GM23338 (cell line): ENCODE results near the gene COL4A2. TPM values are rescaled to one million over a fixed set of nuclear protein-coding genes. Genes with fewer than 3 reads are reported as not detected.

ENCODE experiments used
- ATAC-seq: fragments of 200-7000 bp; cut with Tn5 transposase; 3 replicates; pipeline ENCODE4 v1.9.1; 2020
- DNase-seq: peaks from one replicate; pipeline ENCODE4 v3.0.0-alpha.2; 2015; ENCODE audit warnings: low spot score
- H2AFZ ChIP-seq: fragments of 200-600 bp; sonication (generic); 2 replicates; pipeline ENCODE4 v1.8.0; 2016; ENCODE audit warnings: antibody characterized with exemption, mild to moderate bottlenecking, moderate library complexity
- H3F3A ChIP-seq: fragments of 200-600 bp; sonication (generic); replicated peaks from 2 replicates; pipeline ENCODE4 v1.8.0; 2017; ENCODE audit warnings: antibody characterized with exemption, mixed run types, low read depth
- H3K27ac ChIP-seq: fragments of 200-600 bp; sonication (generic); 2 replicates; pipeline ENCODE4 v1.6.1; 2016; ENCODE audit warnings: low read depth
- H3K27me3 ChIP-seq: fragments of 200-600 bp; sonication (generic); 2 replicates; pipeline ENCODE4 v1.8.0; 2016; ENCODE audit warnings: mild to moderate bottlenecking, mixed run types, moderate library complexity; ENCODE audit not compliant: insufficient read depth
- H3K36me3 ChIP-seq: fragments of 200-600 bp; sonication (generic); 2 replicates; pipeline ENCODE4 v1.8.0; 2016; ENCODE audit warnings: mild to moderate bottlenecking; ENCODE audit not compliant: insufficient read depth
- H3K4me1 ChIP-seq: fragments of 200-600 bp; sonication (generic); 2 replicates; pipeline ENCODE4 v1.8.0; 2016; ENCODE audit warnings: mild to moderate bottlenecking, moderate library complexity; ENCODE audit not compliant: insufficient read depth
- H3K4me2 ChIP-seq: fragments of 200-600 bp; sonication (generic); 2 replicates; pipeline ENCODE4 v1.7.1; 2017; ENCODE audit warnings: mixed run types
- H3K4me3 ChIP-seq: fragments of 200-600 bp; sonication (generic); 2 replicates; pipeline ENCODE4 v1.6.1; 2016; ENCODE audit warnings: mixed run types
- H3K79me2 ChIP-seq: fragments of 200-600 bp; sonication (generic); replicated peaks from 2 replicates; pipeline ENCODE4 v1.8.0; 2017; ENCODE audit warnings: mild to moderate bottlenecking; ENCODE audit not compliant: insufficient read depth
- H3K9me2 ChIP-seq: fragments of 200-600 bp; sonication (generic); 2 replicates; pipeline ENCODE4 v1.8.0; 2017; ENCODE audit not compliant: insufficient read depth
- H4K20me1 ChIP-seq: fragments of 200-600 bp; sonication (generic); replicated peaks from 2 replicates; pipeline ENCODE4 v1.8.0; 2017; ENCODE audit warnings: mild to moderate bottlenecking; ENCODE audit not compliant: insufficient read depth
- H3K27ac Mint-ChIP-seq: 2 replicates; pipeline ENCODE4 v1.8.0; 2020; ENCODE audit warnings: inconsistent platforms, mild to moderate bottlenecking, moderate library complexity, mixed read lengths
- H3K27me3 Mint-ChIP-seq: 3 replicates; pipeline ENCODE4 v1.8.0; 2022; ENCODE audit warnings: low read depth, mild to moderate bottlenecking, moderate library complexity, mixed read lengths, inconsistent platforms; ENCODE audit not compliant: insufficient read depth, poor library complexity
- H3K36me3 Mint-ChIP-seq: 3 replicates; pipeline ENCODE4 v1.8.0; 2021; ENCODE audit warnings: low read depth, mild to moderate bottlenecking, inconsistent platforms, moderate library complexity, mixed read lengths
- H3K4me1 Mint-ChIP-seq: 3 replicates; pipeline ENCODE4 v1.8.0; 2020; ENCODE audit warnings: mild to moderate bottlenecking, inconsistent platforms, mixed read lengths
- H3K4me3 Mint-ChIP-seq: 3 replicates; pipeline ENCODE4 v1.8.0; 2021; ENCODE audit warnings: moderate library complexity, mild to moderate bottlenecking, inconsistent platforms, mixed read lengths
- H3K9me3 Mint-ChIP-seq: 3 replicates; pipeline ENCODE4 v1.8.0; 2020; ENCODE audit warnings: moderate library complexity, mild to moderate bottlenecking, inconsistent platforms, mixed read lengths
- CREB1 ChIP-seq: fragments of 250-450 bp; sonication (Bioruptor Pico); IDR thresholded peaks from 2 replicates; pipeline ENCODE4 v1.5.0; 2020; ENCODE audit warnings: low read depth, mild to moderate bottlenecking, moderate library complexity
- ETS1 ChIP-seq: IDR thresholded peaks from 2 replicates; pipeline ENCODE4 v1.6.1; 2016; ENCODE audit warnings: antibody characterized with exemption
- EZH2 ChIP-seq: fragments of 200-600 bp; sonication (generic); IDR thresholded peaks from one replicate; pipeline ENCODE4 v1.8.0; 2017; ENCODE audit warnings: antibody characterized with exemption, mild to moderate bottlenecking, low read depth; ENCODE audit not compliant: unreplicated experiment
- EZH2phosphoT487 ChIP-seq: fragments of 200-600 bp; sonication (generic); IDR thresholded peaks from one replicate; pipeline ENCODE4 v1.8.1; 2018; ENCODE audit warnings: antibody characterized with exemption; ENCODE audit not compliant: unreplicated experiment
- JUNB ChIP-seq: IDR thresholded peaks from one replicate; pipeline ENCODE4 v1.6.1; 2016; ENCODE audit warnings: antibody characterized with exemption; ENCODE audit not compliant: unreplicated experiment
- NANOG ChIP-seq: IDR thresholded peaks from 2 replicates; pipeline ENCODE4 v1.6.1; 2016; ENCODE audit warnings: antibody characterized with exemption, borderline replicate concordance
- POLR2AphosphoS5 ChIP-seq: IDR thresholded peaks from 2 replicates; pipeline ENCODE4 v1.6.1; 2016; ENCODE audit warnings: antibody characterized with exemption, low read depth
- STAT1 ChIP-seq: IDR thresholded peaks from one replicate; pipeline ENCODE4 v1.6.1; 2016; ENCODE audit warnings: antibody characterized with exemption; ENCODE audit not compliant: unreplicated experiment
- ZNF114 ChIP-seq: fragments of 250-450 bp; sonication (Bioruptor Pico); IDR thresholded peaks from 2 replicates; pipeline ENCODE4 v1.5.0; 2020; ENCODE audit warnings: mild to moderate bottlenecking, moderate library complexity
- ZNF331 ChIP-seq: fragments of 250-450 bp; sonication (Bioruptor Pico); IDR thresholded peaks from 2 replicates; pipeline ENCODE4 v1.5.0; 2020; ENCODE audit warnings: low read depth, mild to moderate bottlenecking, moderate library complexity
- polyA plus RNA-seq: library from polyadenylated mRNA; unstranded; fragments of >200 nt; fragmentation: Nextera tagmentation; extraction: Ambion mirVana; gene quantifications from 2 replicates; pipeline ENCODE4 v1.2.1, GENCODE V29; 2016
- total RNA-seq: library from RNA; depleted of rRNA; stranded (reverse); fragments of >200 nt; shearing (Covaris generic); gene quantifications from 2 replicates; pipeline ENCODE4 v1.2.3, GENCODE V29; 2014
- TF ChIP-seq, protein P1 (sequence below): fragments of 250-450 bp; sonication (Bioruptor Pico); IDR thresholded peaks from 2 replicates; pipeline ENCODE4 v1.5.0; 2020; ENCODE audit warnings: mild to moderate bottlenecking, moderate library complexity
- TF ChIP-seq, protein P2 (sequence below): IDR thresholded peaks from one replicate; pipeline ENCODE4 v1.6.1; 2018; ENCODE audit warnings: antibody characterized with exemption; ENCODE audit not compliant: unreplicated experiment
- TF ChIP-seq, protein P3 (sequence below), 2 experiments: fragments of 200-600 bp in 1 of 2; sonication (generic) in 1 of 2; conservative IDR thresholded peaks; 2 replicates each; pipeline versions ENCODE4 v1.5.1 to v1.6.1; 2016 to 2017; ENCODE audit warnings: antibody characterized with exemption in 2 of 2, low read depth in 2 of 2, mild to moderate bottlenecking in 2 of 2, moderate library complexity in 1 of 2

The COL4A2 gene
- total and polyA plus RNA-seq, 2 experiments from 2014 or later, result 37.4 to 131 TPM

DNA sequence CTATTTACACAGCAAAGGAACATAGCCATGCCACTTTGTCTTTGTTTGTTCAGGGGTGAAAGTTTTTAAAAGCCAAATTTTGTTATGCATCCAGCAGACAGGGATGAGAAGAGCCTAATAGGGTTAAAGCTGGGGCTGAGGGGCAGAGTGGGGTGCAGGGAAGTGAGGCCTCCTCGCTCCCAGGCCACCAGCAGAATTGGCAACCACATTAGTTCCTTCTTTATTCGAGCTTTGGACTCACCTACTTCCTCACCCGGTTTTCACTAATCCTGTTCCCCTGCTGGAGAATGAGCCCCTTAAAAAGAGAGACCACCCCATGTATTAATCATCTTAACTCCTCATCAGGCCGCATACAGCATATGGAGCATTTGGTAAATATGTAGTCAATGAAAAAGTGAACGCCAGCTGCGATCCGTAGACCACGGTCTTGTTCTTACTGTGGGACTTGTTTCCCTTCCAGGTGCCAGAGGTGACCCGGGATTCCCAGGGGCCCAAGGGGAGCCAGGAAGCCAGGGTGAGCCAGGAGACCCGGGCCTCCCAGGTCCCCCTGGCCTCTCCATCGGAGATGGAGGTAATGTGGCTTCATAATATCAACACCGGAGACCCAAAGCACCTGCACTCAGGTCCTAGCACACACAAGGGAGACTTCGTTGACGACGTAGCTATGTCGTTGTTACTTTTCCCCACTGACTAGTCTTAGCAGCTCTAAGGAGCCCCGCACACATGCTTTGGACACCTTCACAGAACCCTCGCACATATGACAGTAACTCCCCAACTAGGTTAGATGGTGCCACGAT lies 142.3 kb downstream of the COL4A2 start:
- H3K79me2 ChIP-seq, result no peaks in the 10 kb centered on the region
- H3K4me3 ChIP-seq, result no peak overlapping the region
- H3K4me1 ChIP-seq, result peaks cover 12% of the 10 kb centered on the region
- no peak overlapping the region for H2AFZ ChIP-seq
- no peak for DNase-seq
- Mint-ChIP-seq H3K4me3 (no peak overlapping the region), H3K4me1 (peaks cover 24% of the 10 kb centered on the region), H3K27me3 (peaks cover 8% of the 10 kb centered on the region), H3K27ac (peak overlapping the region; percentile 28; the same call in 1 of the 2 replicates), H3K9me3 (no peaks in the 10 kb centered on the region), H3K36me3 (peaks cover 3% of the 10 kb centered on the region; the same call in 2 of the 3 replicates)
- no peaks in the 10 kb centered on the region for H3F3A ChIP-seq
- no peaks in the 10 kb centered on the region for H3K27me3 ChIP-seq
- no peak overlapping the region for H3K27ac ChIP-seq
- peaks cover 5% of the 10 kb centered on the region; the same call in 1 of the 2 replicates for H3K36me3 ChIP-seq
- H3K4me2 ChIP-seq, result no peak overlapping the region
- H3K9me2 ChIP-seq, result no peaks in the 10 kb centered on the region
- peaks cover 3% of the 10 kb centered on the region; the same call in 1 of the 2 replicates for H4K20me1 ChIP-seq
- no peak for TF ChIP-seq EZH2
- TF ChIP-seq CREB1 (CRISPR knock-in tag), result no peak
- TF ChIP-seq, protein P1, sequence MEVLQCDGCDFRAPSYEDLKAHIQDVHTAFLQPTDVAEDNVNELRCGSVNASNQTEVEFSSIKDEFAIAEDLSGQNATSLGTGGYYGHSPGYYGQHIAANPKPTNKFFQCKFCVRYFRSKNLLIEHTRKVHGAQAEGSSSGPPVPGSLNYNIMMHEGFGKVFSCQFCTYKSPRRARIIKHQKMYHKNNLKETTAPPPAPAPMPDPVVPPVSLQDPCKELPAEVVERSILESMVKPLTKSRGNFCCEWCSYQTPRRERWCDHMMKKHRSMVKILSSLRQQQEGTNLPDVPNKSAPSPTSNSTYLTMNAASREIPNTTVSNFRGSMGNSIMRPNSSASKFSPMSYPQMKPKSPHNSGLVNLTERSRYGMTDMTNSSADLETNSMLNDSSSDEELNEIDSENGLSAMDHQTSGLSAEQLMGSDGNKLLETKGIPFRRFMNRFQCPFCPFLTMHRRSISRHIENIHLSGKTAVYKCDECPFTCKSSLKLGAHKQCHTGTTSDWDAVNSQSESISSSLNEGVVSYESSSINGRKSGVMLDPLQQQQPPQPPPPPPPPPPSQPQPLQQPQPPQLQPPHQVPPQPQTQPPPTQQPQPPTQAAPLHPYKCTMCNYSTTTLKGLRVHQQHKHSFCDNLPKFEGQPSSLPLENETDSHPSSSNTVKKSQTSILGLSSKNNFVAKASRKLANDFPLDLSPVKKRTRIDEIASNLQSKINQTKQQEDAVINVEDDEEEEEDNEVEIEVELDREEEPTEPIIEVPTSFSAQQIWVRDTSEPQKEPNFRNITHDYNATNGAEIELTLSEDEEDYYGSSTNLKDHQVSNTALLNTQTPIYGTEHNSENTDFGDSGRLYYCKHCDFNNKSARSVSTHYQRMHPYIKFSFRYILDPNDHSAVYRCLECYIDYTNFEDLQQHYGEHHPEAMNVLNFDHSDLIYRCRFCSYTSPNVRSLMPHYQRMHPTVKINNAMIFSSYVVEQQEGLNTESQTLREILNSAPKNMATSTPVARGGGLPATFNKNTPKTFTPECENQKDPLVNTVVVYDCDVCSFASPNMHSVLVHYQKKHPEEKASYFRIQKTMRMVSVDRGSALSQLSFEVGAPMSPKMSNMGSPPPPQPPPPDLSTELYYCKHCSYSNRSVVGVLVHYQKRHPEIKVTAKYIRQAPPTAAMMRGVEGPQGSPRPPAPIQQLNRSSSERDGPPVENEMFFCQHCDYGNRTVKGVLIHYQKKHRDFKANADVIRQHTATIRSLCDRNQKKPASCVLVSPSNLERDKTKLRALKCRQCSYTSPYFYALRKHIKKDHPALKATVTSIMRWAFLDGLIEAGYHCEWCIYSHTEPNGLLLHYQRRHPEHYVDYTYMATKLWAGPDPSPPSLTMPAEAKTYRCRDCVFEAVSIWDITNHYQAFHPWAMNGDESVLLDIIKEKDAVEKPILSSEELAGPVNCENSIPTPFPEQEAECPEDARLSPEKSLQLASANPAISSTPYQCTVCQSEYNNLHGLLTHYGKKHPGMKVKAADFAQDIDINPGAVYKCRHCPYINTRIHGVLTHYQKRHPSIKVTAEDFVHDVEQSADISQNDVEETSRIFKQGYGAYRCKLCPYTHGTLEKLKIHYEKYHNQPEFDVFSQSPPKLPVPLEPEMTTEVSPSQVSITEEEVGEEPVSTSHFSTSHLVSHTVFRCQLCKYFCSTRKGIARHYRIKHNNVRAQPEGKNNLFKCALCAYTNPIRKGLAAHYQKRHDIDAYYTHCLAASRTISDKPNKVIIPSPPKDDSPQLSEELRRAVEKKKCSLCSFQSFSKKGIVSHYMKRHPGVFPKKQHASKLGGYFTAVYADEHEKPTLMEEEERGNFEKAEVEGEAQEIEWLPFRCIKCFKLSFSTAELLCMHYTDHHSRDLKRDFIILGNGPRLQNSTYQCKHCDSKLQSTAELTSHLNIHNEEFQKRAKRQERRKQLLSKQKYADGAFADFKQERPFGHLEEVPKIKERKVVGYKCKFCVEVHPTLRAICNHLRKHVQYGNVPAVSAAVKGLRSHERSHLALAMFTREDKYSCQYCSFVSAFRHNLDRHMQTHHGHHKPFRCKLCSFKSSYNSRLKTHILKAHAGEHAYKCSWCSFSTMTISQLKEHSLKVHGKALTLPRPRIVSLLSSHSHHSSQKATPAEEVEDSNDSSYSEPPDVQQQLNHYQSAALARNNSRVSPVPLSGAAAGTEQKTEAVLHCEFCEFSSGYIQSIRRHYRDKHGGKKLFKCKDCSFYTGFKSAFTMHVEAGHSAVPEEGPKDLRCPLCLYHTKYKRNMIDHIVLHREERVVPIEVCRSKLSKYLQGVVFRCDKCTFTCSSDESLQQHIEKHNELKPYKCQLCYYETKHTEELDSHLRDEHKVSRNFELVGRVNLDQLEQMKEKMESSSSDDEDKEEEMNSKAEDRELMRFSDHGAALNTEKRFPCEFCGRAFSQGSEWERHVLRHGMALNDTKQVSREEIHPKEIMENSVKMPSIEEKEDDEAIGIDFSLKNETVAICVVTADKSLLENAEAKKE, result no peak
- TF ChIP-seq STAT1, result no peak
- TF ChIP-seq, protein P2, sequence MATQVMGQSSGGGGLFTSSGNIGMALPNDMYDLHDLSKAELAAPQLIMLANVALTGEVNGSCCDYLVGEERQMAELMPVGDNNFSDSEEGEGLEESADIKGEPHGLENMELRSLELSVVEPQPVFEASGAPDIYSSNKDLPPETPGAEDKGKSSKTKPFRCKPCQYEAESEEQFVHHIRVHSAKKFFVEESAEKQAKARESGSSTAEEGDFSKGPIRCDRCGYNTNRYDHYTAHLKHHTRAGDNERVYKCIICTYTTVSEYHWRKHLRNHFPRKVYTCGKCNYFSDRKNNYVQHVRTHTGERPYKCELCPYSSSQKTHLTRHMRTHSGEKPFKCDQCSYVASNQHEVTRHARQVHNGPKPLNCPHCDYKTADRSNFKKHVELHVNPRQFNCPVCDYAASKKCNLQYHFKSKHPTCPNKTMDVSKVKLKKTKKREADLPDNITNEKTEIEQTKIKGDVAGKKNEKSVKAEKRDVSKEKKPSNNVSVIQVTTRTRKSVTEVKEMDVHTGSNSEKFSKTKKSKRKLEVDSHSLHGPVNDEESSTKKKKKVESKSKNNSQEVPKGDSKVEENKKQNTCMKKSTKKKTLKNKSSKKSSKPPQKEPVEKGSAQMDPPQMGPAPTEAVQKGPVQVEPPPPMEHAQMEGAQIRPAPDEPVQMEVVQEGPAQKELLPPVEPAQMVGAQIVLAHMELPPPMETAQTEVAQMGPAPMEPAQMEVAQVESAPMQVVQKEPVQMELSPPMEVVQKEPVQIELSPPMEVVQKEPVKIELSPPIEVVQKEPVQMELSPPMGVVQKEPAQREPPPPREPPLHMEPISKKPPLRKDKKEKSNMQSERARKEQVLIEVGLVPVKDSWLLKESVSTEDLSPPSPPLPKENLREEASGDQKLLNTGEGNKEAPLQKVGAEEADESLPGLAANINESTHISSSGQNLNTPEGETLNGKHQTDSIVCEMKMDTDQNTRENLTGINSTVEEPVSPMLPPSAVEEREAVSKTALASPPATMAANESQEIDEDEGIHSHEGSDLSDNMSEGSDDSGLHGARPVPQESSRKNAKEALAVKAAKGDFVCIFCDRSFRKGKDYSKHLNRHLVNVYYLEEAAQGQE, result no peak
- TF ChIP-seq POLR2AphosphoS5, result no peak
- TF ChIP-seq EZH2phosphoT487, result no peak
- TF ChIP-seq, protein P3, sequence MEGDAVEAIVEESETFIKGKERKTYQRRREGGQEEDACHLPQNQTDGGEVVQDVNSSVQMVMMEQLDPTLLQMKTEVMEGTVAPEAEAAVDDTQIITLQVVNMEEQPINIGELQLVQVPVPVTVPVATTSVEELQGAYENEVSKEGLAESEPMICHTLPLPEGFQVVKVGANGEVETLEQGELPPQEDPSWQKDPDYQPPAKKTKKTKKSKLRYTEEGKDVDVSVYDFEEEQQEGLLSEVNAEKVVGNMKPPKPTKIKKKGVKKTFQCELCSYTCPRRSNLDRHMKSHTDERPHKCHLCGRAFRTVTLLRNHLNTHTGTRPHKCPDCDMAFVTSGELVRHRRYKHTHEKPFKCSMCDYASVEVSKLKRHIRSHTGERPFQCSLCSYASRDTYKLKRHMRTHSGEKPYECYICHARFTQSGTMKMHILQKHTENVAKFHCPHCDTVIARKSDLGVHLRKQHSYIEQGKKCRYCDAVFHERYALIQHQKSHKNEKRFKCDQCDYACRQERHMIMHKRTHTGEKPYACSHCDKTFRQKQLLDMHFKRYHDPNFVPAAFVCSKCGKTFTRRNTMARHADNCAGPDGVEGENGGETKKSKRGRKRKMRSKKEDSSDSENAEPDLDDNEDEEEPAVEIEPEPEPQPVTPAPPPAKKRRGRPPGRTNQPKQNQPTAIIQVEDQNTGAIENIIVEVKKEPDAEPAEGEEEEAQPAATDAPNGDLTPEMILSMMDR (conservative IDR thresholded peaks at IDR 0.05; ENCODE audit: low read depth in 2 of 2), result no peak
- no peak for TF ChIP-seq ZNF114 (CRISPR knock-in tag)
- TF ChIP-seq NANOG, result no peak
- TF ChIP-seq JUNB, result no peak
- TF ChIP-seq ETS1, result no peak
- no peak for TF ChIP-seq ZNF331 (CRISPR knock-in tag)
- no peak for ATAC-seq
